NCI-H1105 treated with DMSO at 0.1 percent for 48 hours (cell line): ENCODE results near the gene EPN2.

Experiments
- DNase-seq: peaks from one replicate; lab custom pipeline; 2025; lab: John Stamatoyannopoulos, UW

Gene EPN2

GRCh38 chr17:19311421-19312215 is 74.5 kb downstream of the EPN2 start:
- DNase-seq, result no peak

GRCh38 chr17:19312406-19312805 is 75.2 kb downstream of the EPN2 start:
- no peak for DNase-seq

- no peak for DNase-seq
Measured at GRCh38 chr17:19313066-19313745, 76.0 kb downstream of the EPN2 start.

GRCh38 chr17:19313746-19314651 is 76.8 kb downstream of the EPN2 start:
- no peak for DNase-seq

- DNase-seq, result no peak
Measured at GRCh38 chr17:19315104-19315503, 77.9 kb downstream of the EPN2 start.

GRCh38 chr17:19316761-19317358 is 79.7 kb downstream of the EPN2 start:
- DNase-seq, result no peak

GRCh38 chr17:19317359-19318095 is 80.4 kb downstream of the EPN2 start:
- DNase-seq, result no peak

- no peak for DNase-seq
Measured at GRCh38 chr17:19318611-19319010, 81.4 kb downstream of the EPN2 start.

GRCh38 chr17:19319771-19320505 is 82.8 kb downstream of the EPN2 start:
- no peak for DNase-seq

GRCh38 chr17:19320876-19321275 is 83.7 kb downstream of the EPN2 start:
- DNase-seq, result no peak

GRCh38 chr17:19321481-19322128 is 84.4 kb downstream of the EPN2 start:
- DNase-seq, result no peak

- no peak for DNase-seq
Measured at GRCh38 chr17:19322129-19322505, 85.0 kb downstream of the EPN2 start.

GRCh38 chr17:19322861-19323260 is 85.7 kb downstream of the EPN2 start:
- no peak for DNase-seq

GRCh38 chr17:19325542-19325941 is 88.4 kb downstream of the EPN2 start:
- DNase-seq, result no peak

- no peak for DNase-seq
Measured at GRCh38 chr17:19327031-19327783, 90.0 kb downstream of the EPN2 start.

- DNase-seq, result no peak
Measured at GRCh38 chr17:19328441-19329061, 91.4 kb downstream of the EPN2 start.

- DNase-seq, result no peak
Measured at GRCh38 chr17:19329136-19329535, 92.0 kb downstream of the EPN2 start.

- DNase-seq, result no peak
Measured at GRCh38 chr17:19329839-19330238, 92.7 kb downstream of the EPN2 start.

- DNase-seq, result no peak
Measured at GRCh38 chr17:19330271-19330670, 93.1 kb downstream of the EPN2 start.
